Chondrocyte (in vitro differentiated cells): ENCODE data around the gene FAM193A. TPM values are rescaled to one million over a fixed set of nuclear protein-coding genes. Genes with fewer than 3 reads are reported as not detected.

Source experiments
- DNase-seq: peaks from one replicate; pipeline ENCODE4 v3.0.0; 2021; ENCODE audit warnings: mixed read lengths, low spot score
- H3K27ac Mint-ChIP-seq: one replicate; pipeline ENCODE4 v1.8.0; 2021; ENCODE audit warnings: mild to moderate bottlenecking, moderate library complexity, mixed read lengths; ENCODE audit not compliant: unreplicated experiment
- H3K27me3 Mint-ChIP-seq: 2 replicates; pipeline ENCODE4 v1.8.0; 2021; ENCODE audit warnings: low read depth, mixed read lengths
- H3K36me3 Mint-ChIP-seq: 2 replicates; pipeline ENCODE4 v1.8.0; 2021; ENCODE audit warnings: low read depth, mixed read lengths
- H3K4me1 Mint-ChIP-seq: 2 replicates; pipeline ENCODE4 v1.8.0; 2021; ENCODE audit warnings: low read depth, mild to moderate bottlenecking, mixed read lengths
- H3K4me3 Mint-ChIP-seq: one replicate; pipeline ENCODE4 v1.8.0; 2021; ENCODE audit warnings: mild to moderate bottlenecking, moderate library complexity, mixed read lengths; ENCODE audit not compliant: unreplicated experiment
- H3K9me3 Mint-ChIP-seq: 2 replicates; pipeline ENCODE4 v1.8.0; 2021; ENCODE audit warnings: low read depth, mixed read lengths
- total RNA-seq: library from RNA; stranded (reverse); gene quantifications from 3 replicates; pipeline ENCODE4 v1.2.1, GENCODE V29; 2021
- TF ChIP-seq, protein P1 (sequence below): fragments of 200-600 bp; sonication (generic); IDR thresholded peaks from 2 replicates; pipeline ENCODE4 v1.5.0; 2021; ENCODE audit warnings: antibody characterized with exemption, mild to moderate bottlenecking, moderate library complexity

FAM193A gene
- total RNA-seq, 1 donor from 2014 or later, result 24.9 TPM

DNA sequence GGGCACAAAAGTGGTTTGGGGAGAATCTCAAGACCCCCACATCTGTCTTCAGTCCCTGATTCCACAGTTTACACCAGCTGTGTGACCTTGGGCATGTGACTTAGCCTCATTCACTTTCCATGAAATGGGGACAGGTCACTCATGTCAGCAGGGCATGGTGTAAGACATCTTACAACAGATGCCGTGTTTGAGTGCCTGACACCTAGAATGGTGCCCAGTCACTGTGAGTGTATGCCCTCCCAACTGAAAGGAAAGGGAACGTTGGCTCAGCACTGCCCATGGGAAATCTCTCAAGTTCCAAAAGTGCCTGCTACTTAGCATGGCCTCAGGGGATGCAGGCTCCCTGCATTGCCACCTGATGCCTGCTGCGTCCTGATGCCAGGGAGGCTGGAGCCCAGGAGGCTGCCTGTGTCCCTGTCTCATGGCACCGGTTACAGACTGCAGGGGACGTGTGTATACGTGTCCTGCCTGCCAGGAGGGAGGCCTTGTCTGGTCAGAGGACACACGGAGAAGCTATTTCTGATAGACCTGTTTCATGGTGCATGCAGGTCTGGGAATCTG lies 35.3 kb upstream of the FAM193A start:
- no peaks in the 10 kb centered on the region for H3K9me3 Mint-ChIP-seq
- no peak overlapping the region for H3K27ac Mint-ChIP-seq
- H3K4me1 Mint-ChIP-seq, result no peaks in the 10 kb centered on the region
- no peaks in the 10 kb centered on the region for H3K27me3 Mint-ChIP-seq
- H3K36me3 Mint-ChIP-seq, result peaks cover 18% of the 10 kb centered on the region
- TF ChIP-seq, protein P1, sequence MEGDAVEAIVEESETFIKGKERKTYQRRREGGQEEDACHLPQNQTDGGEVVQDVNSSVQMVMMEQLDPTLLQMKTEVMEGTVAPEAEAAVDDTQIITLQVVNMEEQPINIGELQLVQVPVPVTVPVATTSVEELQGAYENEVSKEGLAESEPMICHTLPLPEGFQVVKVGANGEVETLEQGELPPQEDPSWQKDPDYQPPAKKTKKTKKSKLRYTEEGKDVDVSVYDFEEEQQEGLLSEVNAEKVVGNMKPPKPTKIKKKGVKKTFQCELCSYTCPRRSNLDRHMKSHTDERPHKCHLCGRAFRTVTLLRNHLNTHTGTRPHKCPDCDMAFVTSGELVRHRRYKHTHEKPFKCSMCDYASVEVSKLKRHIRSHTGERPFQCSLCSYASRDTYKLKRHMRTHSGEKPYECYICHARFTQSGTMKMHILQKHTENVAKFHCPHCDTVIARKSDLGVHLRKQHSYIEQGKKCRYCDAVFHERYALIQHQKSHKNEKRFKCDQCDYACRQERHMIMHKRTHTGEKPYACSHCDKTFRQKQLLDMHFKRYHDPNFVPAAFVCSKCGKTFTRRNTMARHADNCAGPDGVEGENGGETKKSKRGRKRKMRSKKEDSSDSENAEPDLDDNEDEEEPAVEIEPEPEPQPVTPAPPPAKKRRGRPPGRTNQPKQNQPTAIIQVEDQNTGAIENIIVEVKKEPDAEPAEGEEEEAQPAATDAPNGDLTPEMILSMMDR, result no peak
- no peak overlapping the region for H3K4me3 Mint-ChIP-seq
- no peak for DNase-seq

DNA sequence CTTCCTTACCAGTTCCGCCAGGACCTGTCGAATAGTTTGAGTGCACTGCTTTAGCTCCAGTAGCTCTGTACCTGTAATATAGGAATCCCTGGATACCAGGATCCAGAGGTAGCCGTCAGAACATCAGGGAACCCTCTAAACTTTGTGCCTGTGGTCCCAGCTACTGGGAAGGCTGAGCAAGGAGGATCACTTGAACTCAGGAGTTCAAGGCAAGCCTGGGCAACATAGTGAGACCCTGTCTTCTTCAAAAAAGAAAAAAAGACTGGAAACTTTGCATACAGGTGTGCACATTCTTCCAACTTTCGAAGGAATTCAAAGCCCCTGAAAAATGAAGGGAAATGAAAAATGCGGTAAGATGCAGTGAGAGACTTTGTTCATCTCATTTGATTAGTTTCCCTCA lies 32.6 kb upstream of the FAM193A start:
- no peak overlapping the region for H3K27ac Mint-ChIP-seq

DNA sequence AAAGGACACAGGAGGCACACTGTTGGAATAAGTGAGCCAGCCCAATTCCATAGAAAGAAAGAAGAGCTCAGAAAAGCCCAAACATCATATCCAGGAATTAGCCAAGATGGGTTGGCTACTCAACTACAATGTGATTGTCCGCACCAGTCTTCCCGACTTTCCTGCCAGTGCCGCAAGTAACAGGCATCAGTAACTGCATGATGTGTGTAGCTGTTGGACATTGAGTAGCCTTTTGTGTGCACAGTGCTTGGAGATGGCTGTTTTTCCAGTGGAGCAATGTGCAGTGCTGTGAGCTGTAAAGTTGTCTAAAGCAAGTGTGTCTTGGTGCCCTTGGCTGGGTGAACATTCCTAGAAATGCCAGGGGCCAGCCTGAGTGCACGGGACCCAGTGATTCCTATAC lies 29.2 kb upstream of the FAM193A start:
- H3K27me3 Mint-ChIP-seq, result no peaks in the 10 kb centered on the region
- no peak overlapping the region for H3K4me3 Mint-ChIP-seq
- H3K36me3 Mint-ChIP-seq, result peaks cover 10% of the 10 kb centered on the region
- no peak overlapping the region for H3K27ac Mint-ChIP-seq
- no peak for DNase-seq
- TF ChIP-seq, protein P1, result no peak
- no peaks in the 10 kb centered on the region for H3K9me3 Mint-ChIP-seq
- H3K4me1 Mint-ChIP-seq, result no peaks in the 10 kb centered on the region

More for the DNA sequence above, 32.6 kb upstream of the FAM193A start:
- Mint-ChIP-seq H3K27me3 (no peaks in the 10 kb centered on the region), H3K4me1 (no peaks in the 10 kb centered on the region), H3K4me3 (no peak overlapping the region), H3K9me3 (no peaks in the 10 kb centered on the region), H3K36me3 (peaks cover 16% of the 10 kb centered on the region)
- DNase-seq, result no peak
- TF ChIP-seq, protein P1, result no peak

DNA sequence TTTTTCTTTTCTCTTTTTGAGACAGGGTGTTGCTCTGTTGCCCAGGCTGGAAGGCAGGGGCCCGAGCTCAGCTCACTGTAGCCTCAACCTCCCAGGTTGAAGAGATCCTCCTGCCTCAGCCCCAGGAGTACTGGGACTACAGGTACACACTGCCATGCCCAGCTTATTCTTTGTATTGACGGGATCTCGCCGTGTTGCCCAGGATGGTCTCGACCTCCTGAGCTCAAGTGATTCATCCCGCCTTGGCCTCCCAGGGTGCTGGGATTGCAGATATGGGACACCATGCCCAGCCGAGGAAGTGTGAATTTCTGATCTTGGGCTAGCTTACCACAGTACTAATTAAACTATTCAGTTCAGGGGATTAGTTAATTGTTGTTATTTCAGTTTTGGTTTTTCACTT lies 28.6 kb upstream of the FAM193A start:
- no peak for DNase-seq
- Mint-ChIP-seq H3K4me3 (no peak overlapping the region), H3K27ac (no peak overlapping the region), H3K27me3 (no peaks in the 10 kb centered on the region), H3K4me1 (no peaks in the 10 kb centered on the region), H3K9me3 (no peaks in the 10 kb centered on the region), H3K36me3 (peaks cover 11% of the 10 kb centered on the region)
- TF ChIP-seq, protein P1, result no peak

DNA sequence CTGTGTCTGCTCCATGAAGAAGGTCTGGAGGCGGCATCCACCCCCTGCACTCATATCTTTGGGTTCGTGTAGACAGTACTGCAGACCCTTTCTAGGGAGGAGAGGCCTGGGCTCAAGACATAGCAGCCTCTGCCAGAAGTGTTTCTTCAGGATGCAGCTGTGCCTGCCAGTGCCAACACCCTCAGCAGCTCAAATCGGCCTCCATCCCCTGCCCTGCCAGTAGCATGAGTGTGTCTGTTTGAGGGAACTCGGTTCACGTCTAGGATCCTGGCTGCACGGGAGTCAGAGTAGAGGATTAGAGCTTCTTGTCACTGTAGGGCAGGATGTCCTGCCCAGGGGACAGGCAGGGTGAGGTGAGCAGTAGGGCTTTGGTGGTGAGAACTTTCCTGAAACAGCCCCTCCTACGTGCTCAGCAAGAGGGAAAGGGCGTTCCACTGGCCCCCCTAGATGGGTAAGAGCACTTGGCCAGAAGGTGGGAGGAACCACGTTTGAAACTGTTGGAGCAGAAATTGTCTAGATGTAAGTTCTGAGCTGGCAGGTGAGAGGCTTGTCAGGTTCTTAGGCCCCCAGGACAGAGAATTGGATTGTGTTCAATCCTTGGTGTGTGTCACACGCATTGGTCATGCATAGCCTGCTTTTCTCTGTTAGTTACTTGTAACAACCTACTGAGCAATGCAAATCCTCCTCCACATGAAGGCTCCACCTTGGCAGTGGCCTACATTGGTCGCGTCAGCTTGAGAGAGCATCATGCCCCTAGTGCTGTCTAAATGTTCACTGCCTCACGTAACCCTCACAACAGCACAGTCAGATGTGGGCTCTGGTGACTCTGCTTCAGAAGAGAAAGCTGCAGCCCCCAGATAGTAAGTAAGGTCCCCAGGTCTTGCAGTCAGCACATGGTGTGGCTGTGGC lies 25.8 kb upstream of the FAM193A start:
- no peaks in the 10 kb centered on the region for H3K27me3 Mint-ChIP-seq
- TF ChIP-seq, protein P1, result no peak
- DNase-seq, result no peak
- H3K4me1 Mint-ChIP-seq, result no peaks in the 10 kb centered on the region
- no peak overlapping the region for H3K27ac Mint-ChIP-seq
- H3K4me3 Mint-ChIP-seq, result no peak overlapping the region
- H3K36me3 Mint-ChIP-seq, result peaks cover 21% of the 10 kb centered on the region
- no peaks in the 10 kb centered on the region for H3K9me3 Mint-ChIP-seq
